Measurements from ENCODE around the gene CCR3.

The CCR3 gene

DNA sequence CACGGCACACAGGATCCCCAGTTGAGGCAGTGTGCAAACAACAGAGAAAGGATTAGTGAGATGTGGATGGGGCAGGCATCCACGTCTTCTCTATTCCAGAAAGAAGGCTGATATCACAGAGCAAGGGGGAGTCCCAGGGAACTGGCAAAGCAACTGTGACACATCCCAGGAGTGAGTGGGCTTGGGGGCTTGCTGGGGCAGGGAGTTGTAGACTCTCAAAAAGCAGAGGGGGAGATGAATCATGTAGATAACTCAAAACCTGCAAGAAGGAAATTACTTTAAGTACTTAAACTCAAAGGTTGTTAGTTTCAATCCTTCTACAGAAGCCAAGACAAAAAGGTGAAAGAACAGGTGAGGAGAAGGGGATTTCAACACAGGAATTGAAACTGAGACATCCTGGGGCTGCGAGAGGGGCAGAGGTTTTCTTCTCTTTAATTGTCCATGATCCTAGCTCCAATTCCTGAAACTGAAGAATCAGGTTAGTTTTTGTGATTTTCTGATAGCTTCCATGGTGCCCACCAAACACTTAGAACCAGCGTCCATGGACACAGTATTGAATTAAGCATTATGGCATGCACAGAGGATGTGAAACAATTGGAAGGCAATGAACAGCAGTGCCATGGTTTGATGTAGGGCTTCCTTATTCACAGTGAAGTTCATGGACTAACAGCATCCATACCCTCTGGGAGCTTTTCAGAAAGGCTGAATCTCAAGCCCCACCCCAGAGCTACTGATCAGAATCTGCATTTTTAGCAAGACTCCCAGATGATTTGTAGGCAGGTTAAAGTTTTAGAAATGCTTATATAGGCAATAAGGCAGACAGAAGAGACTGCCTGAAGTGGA is 52.0 kb downstream of the CCR3 start:
- in situ Hi-C loops (cut with HindIII; ENCODE audit: low sequenced_read_pairs), result no loop called here

- in situ Hi-C loops (cut with HindIII; ENCODE audit: low sequenced_read_pairs), result no loop called here
Measured at GRCh38 chr3:46296826-46297225, 54.6 kb downstream of the CCR3 start.

DNA sequence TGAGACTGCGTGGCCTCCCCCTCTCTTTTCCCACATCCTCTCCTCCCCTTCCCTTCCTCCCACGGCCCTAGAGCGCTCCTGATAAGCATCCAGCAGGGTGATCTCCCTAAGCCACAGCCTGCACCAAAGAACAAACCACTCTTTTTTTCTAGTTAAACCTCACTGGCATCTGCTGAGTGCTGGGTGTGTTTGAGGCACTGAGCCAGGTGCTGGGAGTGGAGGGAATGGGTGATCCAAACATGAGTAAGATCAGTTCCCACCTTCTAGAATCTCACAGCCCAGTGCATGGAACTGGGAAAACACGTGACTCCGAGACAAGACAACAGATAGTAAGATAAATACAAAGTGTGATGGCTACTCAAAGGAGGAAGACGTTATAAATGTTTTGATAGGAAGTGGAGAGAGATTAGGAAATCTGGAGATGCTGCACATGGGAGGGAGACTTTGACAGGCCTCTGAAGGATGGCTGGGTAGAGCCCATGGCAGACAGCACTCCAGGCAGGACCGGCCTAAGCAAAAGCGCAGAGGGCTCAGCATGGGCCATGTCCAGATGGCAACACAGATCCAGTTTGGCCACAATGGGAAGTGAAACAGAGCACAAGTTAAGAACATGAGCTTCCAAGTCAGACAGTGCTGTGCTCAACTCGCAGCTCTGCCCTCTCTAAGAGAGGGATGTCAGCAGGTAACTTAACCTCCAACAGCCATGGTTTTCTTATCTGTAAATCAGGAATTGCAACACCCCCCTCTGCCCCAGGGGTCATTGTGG is 55.6 kb downstream of the CCR3 start:
- in situ Hi-C loops (cut with HindIII; ENCODE audit: low sequenced_read_pairs), result no loop called here

GRCh38 chr3:46298871-46299607 is 56.8 kb downstream of the CCR3 start:
- in situ Hi-C loops (cut with HindIII; ENCODE audit: low sequenced_read_pairs), result no loop called here

- in situ Hi-C loops (cut with HindIII; ENCODE audit: low sequenced_read_pairs), result no loop called here
Measured at GRCh38 chr3:46299608-46300460, 57.6 kb downstream of the CCR3 start.

GRCh38 chr3:46300461-46300789 is 58.2 kb downstream of the CCR3 start:
- in situ Hi-C loops (cut with HindIII; ENCODE audit: low sequenced_read_pairs), result no loop called here

GRCh38 chr3:46301122-46301835 is 59.0 kb downstream of the CCR3 start:
- in situ Hi-C loops (cut with HindIII; ENCODE audit: low sequenced_read_pairs), result no loop called here

- in situ Hi-C loops (cut with HindIII; ENCODE audit: low sequenced_read_pairs), result no loop called here
Measured at GRCh38 chr3:46303240-46303639, 61.0 kb downstream of the CCR3 start.

DNA sequence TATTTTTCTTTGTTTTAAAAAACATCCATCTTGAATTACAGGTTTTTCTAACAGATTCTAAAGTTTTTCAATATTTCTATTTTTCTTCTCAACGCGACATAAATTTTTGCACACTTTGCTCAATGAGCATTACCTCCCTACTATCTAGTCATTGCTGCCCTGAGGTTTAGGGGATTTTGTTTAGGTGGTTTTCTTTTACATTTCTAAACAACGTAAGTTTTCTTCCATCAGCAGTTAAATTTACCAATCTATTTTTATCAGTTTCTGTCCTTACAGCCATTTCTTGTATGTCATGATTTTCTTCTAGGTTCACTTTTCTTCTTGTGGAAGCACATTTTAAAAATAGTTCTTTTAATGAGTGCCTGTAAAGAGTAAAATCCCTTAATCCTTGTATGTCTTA is 62.5 kb downstream of the CCR3 start:
- in situ Hi-C loops (cut with HindIII; ENCODE audit: low sequenced_read_pairs), result no loop called here

- in situ Hi-C loops (cut with HindIII; ENCODE audit: low sequenced_read_pairs), result no loop called here
Measured at GRCh38 chr3:46312991-46313390, 70.7 kb downstream of the CCR3 start.

GRCh38 chr3:46314517-46314916 is 72.3 kb downstream of the CCR3 start:
- in situ Hi-C loops (cut with HindIII; ENCODE audit: low sequenced_read_pairs), result no loop called here

DNA sequence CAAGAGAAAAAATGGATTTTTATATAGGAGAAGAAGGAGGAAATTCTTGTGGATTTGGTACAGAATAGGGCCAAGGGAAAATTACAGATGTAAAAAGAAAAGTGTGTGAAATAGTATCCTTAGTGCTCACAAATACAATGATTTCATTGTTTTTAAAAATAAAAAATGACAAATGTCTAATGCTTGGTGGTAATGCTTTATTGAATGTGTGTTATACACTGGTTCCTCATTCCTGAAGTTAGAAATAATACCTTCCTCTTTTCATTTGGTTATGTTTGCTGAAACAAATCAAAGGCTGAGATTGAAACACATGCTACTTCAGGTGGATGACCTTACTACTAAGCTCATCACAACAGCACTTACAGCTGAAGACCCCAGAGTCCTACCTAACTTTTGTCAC is 73.9 kb downstream of the CCR3 start:
- in situ Hi-C loops (cut with HindIII; ENCODE audit: low sequenced_read_pairs), result no loop called here
